Germinal center (tissue), 1 donor: Measurements from ENCODE around the gene TMEM63C.

Experiments used
- DNase-seq: peaks from one replicate; pipeline ENCODE4 v3.0.0; 2012; ENCODE audit warnings: mixed read lengths, low spot score

Gene TMEM63C

DNA sequence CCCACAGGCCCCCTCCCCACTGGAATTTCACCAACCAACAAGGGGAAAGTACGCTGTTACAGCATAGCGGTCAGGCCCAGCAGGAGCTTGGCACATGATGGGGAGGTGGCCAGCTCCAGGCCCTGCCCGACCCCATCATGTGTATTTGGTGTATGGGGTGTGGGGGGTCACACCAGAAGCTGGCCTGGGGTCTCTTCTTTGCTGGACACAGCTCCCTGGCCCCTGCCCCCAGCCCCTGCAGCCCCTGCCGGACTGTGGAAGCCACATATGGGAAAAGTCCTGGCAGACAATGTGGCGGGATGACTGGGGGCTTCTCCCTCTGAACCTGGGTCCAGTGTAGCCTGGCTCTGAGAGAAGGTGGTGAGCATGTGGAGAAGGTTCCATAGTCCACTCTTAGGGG is 77.0 kb downstream of the TMEM63C start:
- DNase-seq, result no peak

GRCh38 chr14:77259025-77259715 is 77.6 kb downstream of the TMEM63C start:
- DNase-seq, result no peak

DNA sequence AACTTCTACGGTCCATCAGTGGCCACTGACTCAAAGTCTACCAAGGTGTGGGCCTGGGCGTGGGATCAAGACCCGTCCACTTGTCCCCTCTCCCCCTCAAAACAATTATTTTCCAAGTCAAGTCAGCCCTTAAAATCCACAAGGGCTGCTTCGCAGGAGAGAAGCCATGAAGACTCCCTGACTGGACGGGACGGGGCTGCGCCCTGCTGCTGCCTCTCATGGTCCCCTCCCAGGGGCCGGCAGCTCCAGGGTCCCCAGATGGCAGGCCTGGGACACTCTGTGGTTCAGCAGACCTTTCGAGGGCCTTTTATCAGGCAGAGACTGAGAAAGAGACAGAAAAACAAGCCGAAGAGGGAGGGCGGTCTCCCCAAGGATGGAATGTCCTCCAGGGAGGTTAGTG is 78.6 kb downstream of the TMEM63C start:
- no peak for DNase-seq

DNA sequence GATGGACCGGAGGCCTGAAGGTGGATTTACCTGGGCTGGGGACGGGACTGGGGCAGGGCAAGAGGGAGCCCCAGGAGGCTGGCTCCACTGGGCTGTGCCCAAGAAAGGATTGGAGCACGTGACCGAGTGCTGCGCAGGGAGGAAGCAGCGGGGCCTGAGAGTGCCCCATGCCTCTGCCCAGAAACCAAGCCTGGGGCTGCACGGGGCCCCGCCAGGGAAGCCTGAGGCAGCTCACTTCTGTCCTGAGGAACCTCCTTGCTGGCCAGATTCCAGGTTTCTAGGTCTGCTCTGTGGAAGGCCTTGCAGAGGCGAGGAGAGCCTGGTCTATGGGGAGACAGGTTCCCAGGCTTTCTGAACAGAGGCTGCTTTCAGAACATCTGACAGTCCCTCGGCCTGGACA is 79.0 kb downstream of the TMEM63C start:
- DNase-seq, result no peak

DNA sequence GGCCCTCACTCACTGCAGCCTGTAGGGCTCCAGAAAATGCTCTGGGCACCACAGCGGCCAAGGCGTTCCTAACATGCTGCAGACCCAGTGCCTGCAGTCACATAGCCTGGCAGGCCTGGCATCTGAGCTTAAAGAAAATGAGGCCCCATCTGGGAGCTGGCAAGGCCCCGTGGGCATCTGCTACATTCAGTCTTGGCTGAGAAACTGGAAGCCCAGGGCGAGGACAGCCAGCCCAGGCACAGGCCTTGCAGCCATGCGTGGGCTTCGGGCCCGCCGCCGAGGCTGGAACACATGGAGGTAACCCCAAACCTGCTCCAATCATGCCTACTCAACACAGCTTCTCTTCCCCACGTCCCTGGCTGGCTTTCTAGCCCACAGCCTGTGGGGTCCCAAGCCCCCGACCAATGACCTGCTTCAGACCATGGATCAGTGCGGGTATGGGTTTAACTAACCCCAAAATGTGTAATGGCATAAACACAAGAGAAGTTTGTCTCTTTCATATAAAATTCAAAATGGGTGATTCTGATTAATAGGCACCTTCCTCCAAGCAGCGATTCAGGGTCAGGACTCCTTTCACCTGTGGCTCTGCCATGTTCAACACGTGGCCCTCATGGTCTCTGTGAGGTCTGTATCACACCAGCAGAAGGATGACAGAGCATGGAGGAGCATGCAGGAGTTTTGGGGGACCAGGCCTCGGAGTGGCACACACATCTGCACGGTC is 83.0 kb downstream of the TMEM63C start:
- no peak for DNase-seq

GRCh38 chr14:77265187-77265515 is 83.6 kb downstream of the TMEM63C start:
- no peak for DNase-seq

GRCh38 chr14:77265561-77266335 is 84.2 kb downstream of the TMEM63C start:
- DNase-seq, result no peak

DNA sequence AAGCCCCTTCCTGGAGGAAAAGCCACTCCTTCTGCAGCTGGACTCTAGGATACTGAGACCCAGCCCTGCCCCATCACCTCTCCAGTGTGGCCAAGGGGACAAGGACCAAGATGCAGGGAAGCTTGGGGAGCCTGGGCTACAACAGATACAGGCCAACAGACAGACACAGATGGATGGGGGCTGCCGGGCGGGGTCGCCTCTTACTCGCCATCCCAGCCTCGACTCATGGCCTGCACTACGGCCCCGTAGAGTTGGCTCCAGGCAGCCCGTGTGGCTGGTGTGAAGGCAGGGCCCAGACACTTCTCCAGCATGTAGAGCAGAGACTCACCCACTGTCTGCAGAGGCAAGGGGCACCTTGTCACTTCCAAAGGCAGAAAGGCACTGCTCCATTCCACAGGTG is 84.7 kb downstream of the TMEM63C start:
- no peak for DNase-seq

DNA sequence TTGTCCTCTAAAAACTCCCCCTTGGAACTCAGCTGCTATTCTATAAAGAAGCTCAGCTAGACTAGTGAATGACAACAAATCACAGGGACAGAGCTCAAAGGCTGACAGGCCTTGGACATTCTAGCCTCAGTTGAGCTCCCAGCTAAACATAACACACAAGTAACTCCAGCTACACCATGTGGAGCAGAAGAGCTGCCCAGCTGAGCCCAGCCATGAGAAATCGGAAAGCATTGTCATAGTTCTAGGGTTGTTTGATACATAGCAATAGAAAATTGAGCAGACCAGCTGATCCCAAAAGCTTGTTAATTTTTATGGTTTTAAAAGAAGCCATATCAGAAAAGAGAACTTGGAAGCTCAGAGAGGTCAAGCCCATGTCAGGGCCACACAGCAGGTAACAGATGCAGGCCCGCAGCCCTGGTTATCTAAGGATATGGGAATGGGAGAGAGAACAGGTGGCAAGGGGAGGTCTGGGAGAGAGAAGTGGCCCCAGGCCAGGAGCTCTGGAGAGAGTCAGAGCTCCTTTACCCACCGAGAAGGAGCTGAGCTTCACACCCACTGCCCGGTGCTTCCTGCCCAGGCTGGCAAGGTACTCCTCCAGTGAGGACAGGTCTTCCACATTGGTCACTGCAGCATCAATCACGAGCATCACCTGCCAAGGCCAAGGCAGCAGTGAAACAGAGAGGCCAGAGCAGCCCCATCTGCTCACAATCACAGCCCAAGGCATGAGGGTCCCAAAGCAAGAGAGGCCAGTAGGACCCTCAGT is 86.5 kb downstream of the TMEM63C start:
- DNase-seq, result no peak

DNA sequence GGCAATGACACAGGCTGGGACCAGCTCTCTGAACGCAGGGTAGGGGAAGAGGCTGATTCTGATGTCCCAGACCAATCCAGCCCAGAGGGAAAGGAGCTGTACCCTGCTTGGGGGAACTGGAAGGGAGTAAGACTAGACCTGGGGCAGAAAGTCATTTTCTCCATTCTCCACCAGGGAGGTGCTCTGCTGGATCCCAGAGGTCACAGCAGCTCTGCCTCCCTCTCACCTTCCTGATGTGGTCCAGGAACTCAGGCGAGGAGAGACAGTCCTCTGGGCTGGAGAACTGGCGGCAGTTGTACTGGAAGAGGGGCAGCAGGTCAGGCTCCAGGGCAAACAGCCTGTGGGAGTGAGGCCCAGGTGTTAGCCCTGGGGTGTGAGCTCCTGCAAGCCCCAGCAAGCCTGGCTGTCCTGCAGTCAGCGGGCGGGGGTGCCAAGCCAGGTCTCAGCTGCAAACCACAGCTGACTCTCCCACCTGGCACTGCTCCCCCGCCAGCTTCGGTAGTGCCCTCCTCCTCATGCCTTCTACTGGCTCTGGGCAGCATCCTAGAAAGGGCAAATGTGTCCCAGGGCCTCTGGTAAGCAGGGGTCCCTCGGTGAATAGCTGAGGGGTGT is 87.5 kb downstream of the TMEM63C start:
- no peak for DNase-seq

DNA sequence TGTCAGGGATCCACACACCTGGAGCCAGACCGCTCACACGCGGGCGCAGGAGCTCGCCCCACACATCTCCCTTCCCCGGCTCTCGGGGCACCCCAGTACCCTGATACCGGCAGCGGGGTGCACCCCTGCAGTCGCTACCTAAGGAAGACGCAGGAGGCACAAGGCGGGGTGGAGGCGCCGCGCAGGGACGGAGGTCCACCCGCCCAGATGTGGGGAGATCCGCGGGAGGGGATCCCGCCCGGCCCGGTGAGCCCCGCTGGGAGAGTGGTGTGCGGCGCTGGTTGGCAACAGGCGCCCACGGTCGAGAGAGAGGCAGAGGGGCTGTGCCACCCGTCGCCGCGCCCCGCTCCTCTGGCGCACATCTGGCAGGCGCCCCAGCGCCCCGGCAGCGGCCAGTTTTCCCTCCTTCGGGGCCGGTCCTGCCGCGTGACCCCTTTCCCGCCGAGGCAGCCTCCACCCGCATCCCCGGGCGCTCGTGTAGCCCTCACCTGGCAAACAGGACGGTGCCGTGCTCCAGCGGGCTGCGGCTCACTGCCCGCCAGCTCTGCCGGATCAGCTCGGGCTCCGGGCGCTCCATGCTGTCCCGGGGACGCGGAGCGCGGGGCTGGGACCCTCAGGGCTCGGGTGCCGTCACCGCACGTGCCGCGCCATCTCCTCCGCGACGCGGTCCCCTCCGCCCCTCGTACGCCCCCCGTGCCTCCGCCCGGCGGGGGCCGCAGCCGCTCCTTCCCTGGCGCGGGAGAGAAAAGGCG is 88.9 kb downstream of the TMEM63C start:
- DNase-seq, result no peak

- DNase-seq, result no peak
Observed at GRCh38 chr14:77271113-77271710, 89.6 kb downstream of the TMEM63C start, which contains the start of gene NGB. NGB (minus strand) TSS chr14:77271206; CDS start chr14:77270937, 269 bp downstream.

- DNase-seq, result no peak
Observed at GRCh38 chr14:77272261-77272660, 90.7 kb downstream of the TMEM63C start.

GRCh38 chr14:77273796-77274195 is 92.2 kb downstream of the TMEM63C start:
- no peak for DNase-seq

DNA sequence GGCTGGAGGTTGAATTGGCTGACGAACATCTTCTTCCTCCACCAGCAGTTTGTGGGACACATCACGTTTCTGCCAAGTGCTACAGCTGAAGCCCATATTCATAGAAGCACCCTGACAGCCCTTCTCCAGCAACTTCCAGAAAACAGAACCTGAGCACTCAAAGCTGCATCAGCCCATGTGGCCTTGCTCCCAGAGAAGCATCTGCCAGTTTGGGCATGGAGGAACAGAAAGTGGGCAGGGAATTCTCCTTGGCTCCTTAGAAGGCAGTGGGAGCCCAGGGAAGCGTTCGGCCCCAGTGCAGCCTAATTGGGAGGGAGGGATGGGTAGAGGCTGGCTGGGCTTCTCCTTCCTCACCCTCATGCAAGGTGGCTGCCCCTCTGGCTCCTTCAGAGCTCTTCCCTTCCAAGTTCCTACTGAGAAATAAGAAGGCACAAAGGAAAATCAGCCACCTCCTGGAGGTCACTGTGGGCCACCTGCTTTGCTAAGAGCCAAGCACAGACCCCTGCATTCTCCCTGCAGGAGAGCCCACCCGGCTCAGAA is 93.5 kb downstream of the TMEM63C start:
- DNase-seq, result no peak

GRCh38 chr14:77275601-77276017 is 94.0 kb downstream of the TMEM63C start:
- DNase-seq, result no peak

- DNase-seq, result no peak
Observed at GRCh38 chr14:77276295-77276935, 94.8 kb downstream of the TMEM63C start.

DNA sequence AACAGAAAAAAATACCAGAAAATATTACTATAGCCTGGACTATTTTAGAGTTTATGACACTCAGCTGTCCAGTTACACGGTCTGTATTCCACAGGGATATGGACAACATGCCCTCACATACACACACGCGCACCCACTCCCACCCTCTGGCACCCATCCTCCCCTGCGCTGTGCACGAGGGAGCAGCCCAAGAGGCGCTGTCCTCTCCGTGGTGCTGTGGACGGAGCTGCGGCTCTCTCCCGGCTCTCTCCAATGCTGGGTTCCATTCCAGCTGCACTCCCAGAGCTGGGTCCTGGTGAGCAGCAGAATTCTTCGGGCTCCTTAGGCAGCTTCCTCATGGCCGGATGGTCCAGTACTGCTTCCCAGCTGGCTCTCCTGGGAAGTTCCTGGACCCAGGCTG is 95.4 kb downstream of the TMEM63C start:
- no peak for DNase-seq

- no peak for DNase-seq
Observed at GRCh38 chr14:77278461-77279230, 97.0 kb downstream of the TMEM63C start.
